NCI-H1105 (cell line): ENCODE data around the gene GLG1.
"Not testable (repeated sequence)": the region's sequence is repeated elsewhere in the genome, so short reads cannot be mapped to it uniquely, and the experiment has no call there.

ENCODE experiments used
- DNase-seq: peaks from one replicate; lab custom pipeline; 2025; lab: John Stamatoyannopoulos, UW

GLG1 gene

DNA sequence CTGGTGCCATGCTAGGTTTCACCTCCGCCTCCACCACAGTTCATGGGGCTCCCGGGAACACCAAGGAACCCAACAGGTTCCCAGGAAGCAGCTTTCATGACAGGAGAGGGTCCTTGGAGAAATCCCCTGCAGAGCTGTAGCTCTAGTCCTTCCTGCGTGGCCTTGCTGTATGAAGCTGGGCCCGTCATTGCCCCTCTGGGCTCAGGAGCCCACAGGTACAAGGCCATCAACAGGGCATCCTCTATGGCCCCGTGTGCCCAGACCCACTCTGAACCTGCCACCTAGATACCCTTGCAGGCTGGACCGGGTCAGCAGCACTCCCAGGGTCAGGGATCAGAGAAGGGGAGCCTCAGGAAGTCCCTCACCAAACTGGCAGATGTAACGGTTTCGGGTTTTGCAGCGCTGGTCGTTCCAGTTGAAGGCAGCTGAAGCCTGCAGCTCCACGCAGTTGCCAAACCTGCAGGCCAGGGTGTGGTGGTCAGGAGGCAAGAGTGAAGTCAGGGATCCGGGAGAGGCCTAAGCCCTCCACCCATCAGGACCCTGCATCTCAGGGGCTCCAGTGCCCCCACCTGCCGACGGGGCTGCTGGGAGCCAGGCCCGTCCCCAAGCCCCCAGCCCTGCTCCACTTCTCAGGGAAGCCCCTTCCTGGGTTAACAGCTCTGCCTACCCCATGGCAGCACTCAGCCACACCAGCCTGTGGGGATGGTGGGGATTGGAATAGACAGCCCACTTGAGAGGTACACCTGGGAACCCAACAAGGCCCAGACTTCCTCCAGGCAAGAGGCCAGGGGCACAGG is 197.5 kb downstream of the GLG1 start:
- not testable (repeated sequence) for DNase-seq

DNA sequence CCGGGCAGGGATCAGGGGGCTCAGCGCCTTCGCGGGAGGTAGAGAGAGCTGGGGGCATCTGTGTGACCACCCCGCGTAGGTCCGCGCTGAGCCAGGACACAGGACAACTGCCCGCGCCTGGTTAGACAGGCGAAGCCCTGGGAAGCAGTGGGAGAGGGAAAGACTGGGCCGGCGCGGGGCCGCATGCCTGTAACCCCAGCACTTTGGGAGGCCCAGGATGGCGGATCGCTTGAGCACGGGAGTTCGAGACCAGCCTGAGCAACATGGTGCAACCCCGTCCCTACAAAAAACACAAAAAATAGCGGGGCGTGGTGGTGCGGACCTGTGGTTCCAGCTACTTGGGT is 199.6 kb downstream of the GLG1 start:
- DNase-seq = not testable (repeated sequence)

DNA sequence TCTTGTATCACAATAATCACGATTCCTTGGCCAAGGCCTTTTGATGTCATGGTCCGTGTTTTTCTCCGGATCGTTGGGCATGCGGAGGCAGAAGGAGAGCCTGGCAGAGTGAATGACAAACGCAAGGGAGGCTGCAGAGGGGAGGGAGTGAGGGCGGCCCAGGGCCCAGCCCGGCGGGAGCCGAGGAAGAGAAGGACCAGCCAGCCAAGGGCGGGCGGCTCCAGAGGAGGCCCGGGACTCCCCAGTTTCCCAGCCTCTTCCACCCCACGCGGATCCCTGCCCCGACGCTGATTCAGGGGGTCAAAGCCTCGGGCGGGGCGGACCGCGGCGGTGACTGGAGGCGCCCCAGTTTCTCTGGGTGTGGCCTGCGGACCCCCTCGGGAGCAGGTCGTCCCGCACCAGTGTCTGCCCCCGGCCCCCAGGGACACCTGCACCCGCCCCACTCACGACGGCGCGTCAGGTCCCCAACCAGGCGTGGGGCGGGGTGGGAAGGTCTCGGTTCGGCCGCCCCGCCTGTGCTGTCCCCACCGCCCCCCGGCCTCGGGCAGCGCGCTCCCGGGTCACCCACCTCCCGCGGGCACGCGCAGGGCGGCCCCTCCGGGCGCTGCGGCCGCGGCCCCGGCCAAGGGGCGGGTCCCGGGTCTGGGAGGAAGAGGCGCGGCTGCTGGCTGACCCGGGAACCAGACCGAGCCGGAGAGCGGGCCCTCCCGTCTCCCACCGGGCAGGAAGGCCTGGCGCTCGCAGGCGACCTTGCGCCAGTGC is 200.1 kb downstream of the GLG1 start:
- DNase-seq = not testable (repeated sequence)

DNA sequence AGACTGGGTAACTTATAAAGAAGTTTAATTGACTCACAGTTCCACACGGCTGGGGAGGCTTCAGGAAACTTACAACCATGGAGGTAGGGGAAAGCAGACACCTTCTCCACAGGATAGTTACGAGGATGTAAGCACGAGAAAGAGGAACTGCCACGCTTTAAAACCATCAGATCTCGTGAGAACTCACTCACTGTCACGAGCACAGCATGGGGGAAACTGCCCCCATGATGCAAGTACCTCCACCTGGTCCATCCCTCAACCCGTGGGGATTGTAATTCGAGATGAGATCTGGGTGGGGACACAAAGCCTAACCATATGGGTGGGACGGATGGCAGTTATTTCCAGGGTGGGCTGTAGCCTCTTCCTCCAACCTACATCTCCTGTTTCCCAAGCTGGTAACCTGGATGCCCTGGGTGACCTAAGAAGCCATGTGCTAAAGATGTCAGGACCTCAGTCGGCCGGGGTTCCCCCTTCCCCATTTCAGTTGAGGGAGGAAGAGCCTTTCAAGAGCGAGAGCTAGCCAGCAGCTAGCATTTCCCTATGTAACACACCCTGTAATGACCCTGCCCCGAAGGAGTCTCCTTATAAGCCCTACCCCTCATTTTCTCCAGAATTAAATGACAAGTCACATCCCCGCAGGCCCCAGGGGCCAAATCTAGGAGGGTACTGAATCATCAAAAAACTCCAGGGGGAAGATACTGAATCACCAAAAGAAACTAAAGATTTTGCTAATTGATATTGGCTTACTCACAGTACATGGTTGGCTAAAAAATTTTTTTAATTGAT is 202.6 kb downstream of the GLG1 start:
- not testable (repeated sequence) for DNase-seq

DNA sequence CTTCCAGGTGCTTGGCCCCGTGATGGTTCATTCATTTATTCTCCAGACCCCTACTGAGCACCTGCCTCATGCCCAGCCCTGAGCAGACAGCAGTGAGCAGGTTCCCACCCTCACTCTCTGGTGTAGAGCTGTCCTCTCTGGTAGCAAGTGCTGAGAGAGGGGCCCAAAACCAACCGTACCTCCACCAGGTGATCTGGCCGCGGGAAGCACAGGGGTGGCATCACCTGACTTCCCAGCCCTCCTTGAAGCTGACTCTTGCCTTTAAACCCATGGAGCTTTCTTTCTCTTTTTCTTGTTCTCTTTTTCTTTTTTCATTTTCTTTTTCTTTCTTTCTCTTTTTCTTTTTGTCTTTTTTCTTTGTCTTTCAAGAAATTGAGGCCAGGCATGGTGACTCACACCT is 206.7 kb downstream of the GLG1 start:
- not testable (repeated sequence) for DNase-seq

DNA sequence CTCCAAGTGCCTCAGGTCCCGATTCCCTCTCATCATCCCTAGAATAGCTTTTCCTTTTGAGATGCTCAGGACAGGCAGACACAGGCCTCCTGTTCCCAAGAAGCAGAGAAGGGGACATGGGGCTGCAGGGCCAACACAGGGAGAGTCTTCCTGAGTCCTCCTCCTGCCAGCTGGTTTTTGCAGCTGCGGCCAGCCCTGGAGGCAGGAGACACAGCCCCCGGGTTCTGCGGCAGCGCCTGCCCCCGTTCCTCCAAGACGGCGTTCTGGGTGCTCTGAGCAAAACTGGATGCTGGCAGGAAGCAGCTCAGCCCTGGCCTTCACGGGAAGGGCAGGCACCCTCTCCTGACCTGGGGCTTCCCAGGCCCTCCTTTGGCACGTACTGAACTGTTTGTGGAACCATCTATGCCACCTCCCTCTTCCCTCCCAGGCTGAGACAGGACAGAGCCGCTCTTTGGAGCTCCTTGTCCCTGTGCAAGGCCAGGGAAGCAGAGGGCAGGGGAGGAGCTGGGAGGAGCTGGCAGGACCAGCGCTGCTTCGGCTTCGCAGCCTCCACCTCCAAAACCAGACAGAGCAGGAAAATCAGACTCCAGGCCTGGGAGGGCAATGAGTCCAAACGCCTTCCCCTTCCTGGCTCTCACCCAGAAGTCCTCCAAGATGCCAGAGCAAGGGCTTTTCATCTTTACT is 208.6 kb downstream of the GLG1 start:
- DNase-seq = not testable (repeated sequence)
